Stimulated activated CD4-positive, alpha-beta T cell treated with anti-CD3 and anti-CD28 coated beads, TNF-alpha, amount 100 ng/mL, for 48 hours (primary cell): ENCODE data around the gene ADAMTSL2.

Source experiments
- DNase-seq, 3 donors: peaks; one replicate each; pipeline ENCODE4 v3.0.0-alpha.2; 2020; ENCODE audit warnings: low read depth in 3 of 3

The ADAMTSL2 gene

GRCh38 chr9:133499892-133500270 is 34.6 kb upstream of the ADAMTSL2 start:
- DNase-seq: no peak

GRCh38 chr9:133502112-133502511 is 32.4 kb upstream of the ADAMTSL2 start:
- DNase-seq: no peak

- no peak for DNase-seq
Observed at GRCh38 chr9:133505186-133505830, 29.2 kb upstream of the ADAMTSL2 start.

- no peak for DNase-seq
Observed at GRCh38 chr9:133505901-133506652, 28.4 kb upstream of the ADAMTSL2 start.

GRCh38 chr9:133506653-133507038 is 27.9 kb upstream of the ADAMTSL2 start:
- no peak for DNase-seq

GRCh38 chr9:133507246-133507965 is 27.1 kb upstream of the ADAMTSL2 start:
- no peak for DNase-seq

GRCh38 chr9:133508046-133508445 is 26.5 kb upstream of the ADAMTSL2 start:
- DNase-seq: no peak

- DNase-seq: no peak
Observed at GRCh38 chr9:133509179-133510083, 25.1 kb upstream of the ADAMTSL2 start.

- DNase-seq: no peak
Observed at GRCh38 chr9:133510926-133511505, 23.5 kb upstream of the ADAMTSL2 start.

GRCh38 chr9:133511607-133512006 is 22.9 kb upstream of the ADAMTSL2 start:
- no peak for DNase-seq

- DNase-seq: no peak
Observed at GRCh38 chr9:133512253-133513213, 22.0 kb upstream of the ADAMTSL2 start.

- no peak for DNase-seq
Observed at GRCh38 chr9:133513214-133514100, 21.0 kb upstream of the ADAMTSL2 start.

- DNase-seq: no peak
Observed at GRCh38 chr9:133514460-133515239, 19.9 kb upstream of the ADAMTSL2 start.

GRCh38 chr9:133515240-133515610 is 19.3 kb upstream of the ADAMTSL2 start:
- no peak for DNase-seq

GRCh38 chr9:133515615-133516255 is 18.8 kb upstream of the ADAMTSL2 start:
- no peak for DNase-seq

GRCh38 chr9:133516256-133516960 is 18.1 kb upstream of the ADAMTSL2 start:
- DNase-seq: no peak

GRCh38 chr9:133516961-133517350 is 17.5 kb upstream of the ADAMTSL2 start:
- DNase-seq: no peak
